AG09309 (cell line): ENCODE data around the gene CYB5R3.
A peak's percentile ranks its signal among the peaks of the same experiment; 100 is the strongest.
"Not testable (repeated sequence)": the region's sequence is repeated elsewhere in the genome, so short reads cannot be mapped to it uniquely, and the experiment has no call there.

Experiments
- DNase-seq: peaks from one replicate; pipeline ENCODE4 v3.0.0-alpha.2; 2010; ENCODE audit warnings: low read depth
- H3K4me3 ChIP-seq: 2 replicates; pipeline ENCODE4 v1.5.1; 2011; ENCODE audit warnings: mild to moderate bottlenecking, low read depth, low read length, moderate library complexity; ENCODE audit not compliant: control insufficient read depth
- CTCF ChIP-seq: IDR thresholded peaks from 2 replicates; pipeline ENCODE4 v1.5.1; 2011; ENCODE audit warnings: mild to moderate bottlenecking, low read depth, low read length, inconsistent platforms; ENCODE audit not compliant: insufficient read depth, control insufficient read depth; ENCODE audit errors: missing control alignments

CYB5R3 gene

GRCh38 chr22:42623301-42623751, 25.9 kb downstream of the CYB5R3 start:
- no peak overlapping the region for H3K4me3 ChIP-seq
- TF ChIP-seq CTCF = no peak

GRCh38 chr22:42622061-42622710, 27.0 kb downstream of the CYB5R3 start:
- H3K4me3 ChIP-seq = no peak overlapping the region
- no peak for TF ChIP-seq CTCF
- DNase-seq = no peak

More at GRCh38 chr22:42623301-42623751, 25.9 kb downstream of the CYB5R3 start:
- DNase-seq = no peak

- DNase-seq = no peak
- peak; percentile 91 for TF ChIP-seq CTCF
- no peak overlapping the region for H3K4me3 ChIP-seq
These were observed 27.6 kb downstream of the CYB5R3 start for GRCh38 chr22:42621505-42622002.

- no peak for DNase-seq
- TF ChIP-seq CTCF = no peak
- H3K4me3 ChIP-seq = no peak overlapping the region
These were observed 29.1 kb downstream of the CYB5R3 start for GRCh38 chr22:42620084-42620483.

GRCh38 chr22:42619261-42620063, 29.7 kb downstream of the CYB5R3 start:
- H3K4me3 ChIP-seq = no peak overlapping the region
- TF ChIP-seq CTCF = no peak
- DNase-seq = no peak

- no peak for TF ChIP-seq CTCF
- H3K4me3 ChIP-seq = no peak overlapping the region
- DNase-seq = no peak
These were observed 31.8 kb downstream of the CYB5R3 start for GRCh38 chr22:42617155-42617983.

- not testable (repeated sequence) for DNase-seq
These were observed 33.4 kb downstream of the CYB5R3 start for GRCh38 chr22:42615860-42616175.

More at GRCh38 chr22:42615860-42616175, 33.4 kb downstream of the CYB5R3 start:
- H3K4me3 ChIP-seq = not testable (repeated sequence)
